Parathyroid adenoma (tissue), 2 donors: ENCODE results near the gene C14orf93.

ENCODE experiments used
- H2AFZ ChIP-seq: fragments of 300-600 bp; sonication (generic); one replicate; pipeline ENCODE4 v1.7.0; 2017; ENCODE audit warnings: antibody characterized with exemption, mild to moderate bottlenecking
- H3K27ac ChIP-seq: fragments of 300-600 bp; sonication (generic); one replicate; pipeline ENCODE4 v1.7.0; 2017
- H3K27me3 ChIP-seq: fragments of 300-600 bp; sonication (generic); one replicate; pipeline ENCODE4 v1.7.0; 2017; ENCODE audit warnings: low read length; ENCODE audit not compliant: control insufficient read depth, insufficient read depth
- H3K36me3 ChIP-seq: fragments of 300-600 bp; sonication (generic); one replicate; pipeline ENCODE4 v1.7.0; 2017; ENCODE audit warnings: low read length; ENCODE audit not compliant: control insufficient read depth, insufficient read depth
- H3K4me1 ChIP-seq: fragments of 300-600 bp; sonication (generic); one replicate; pipeline ENCODE4 v1.7.0; 2017; ENCODE audit warnings: control low read depth
- H3K4me2 ChIP-seq: fragments of 300-600 bp; sonication (generic); one replicate; pipeline ENCODE4 v1.7.0; 2017; ENCODE audit warnings: low read length
- H3K4me3 ChIP-seq: fragments of 300-600 bp; sonication (generic); one replicate; pipeline ENCODE4 v1.7.0; 2017; ENCODE audit warnings: low read depth, low read length
- H3K79me2 ChIP-seq: fragments of 300-600 bp; sonication (generic); one replicate; pipeline ENCODE4 v1.7.0; 2017; ENCODE audit warnings: control low read depth
- H3K9ac ChIP-seq: fragments of 300-600 bp; sonication (generic); one replicate; pipeline ENCODE4 v1.7.0; 2017; ENCODE audit warnings: mild to moderate bottlenecking
- H3K9me3 ChIP-seq: fragments of 300-600 bp; sonication (generic); one replicate; pipeline ENCODE4 v1.7.0; 2017; ENCODE audit warnings: low read length; ENCODE audit not compliant: control insufficient read depth
- CTCF ChIP-seq: fragments of 300-600 bp; sonication (generic); IDR thresholded peaks from one replicate; pipeline ENCODE4 v1.7.0; 2017; ENCODE audit warnings: antibody characterized with exemption, mild to moderate bottlenecking
- donor health status: primary hyperparathyroidism.

C14orf93 gene

DNA sequence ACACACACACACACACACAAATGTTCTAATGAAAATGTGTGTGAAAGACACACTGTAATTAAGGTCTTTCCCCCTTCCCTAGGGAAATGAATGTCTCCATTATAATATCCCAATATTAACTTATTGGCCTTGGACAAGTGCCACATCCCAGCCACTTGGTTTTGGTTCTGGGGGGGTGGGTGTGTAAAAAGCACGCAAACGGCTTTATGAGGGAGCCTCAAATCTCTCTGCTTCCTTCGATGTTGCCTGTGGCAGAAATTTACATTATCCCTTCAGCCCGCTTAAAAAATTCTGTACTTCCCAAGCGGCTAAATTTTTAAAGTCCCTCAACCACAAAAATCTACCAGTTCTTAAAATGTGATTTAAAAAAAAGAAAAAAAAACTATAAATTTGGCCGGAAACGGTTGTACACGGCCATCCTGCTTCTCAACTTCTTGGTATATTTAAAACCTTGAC is 432 bp downstream of the C14orf93 start:
- Histone ChIP-seq H3K9me3 (no peaks in the 10 kb centered on the region), H2AFZ (peak overlapping the region; percentile 96), H3K4me1 (peaks cover 13% of the 10 kb centered on the region), H3K79me2 (no peaks in the 10 kb centered on the region), H3K4me3 (peak overlapping the region; percentile 62), H3K27ac (peak overlapping the region; percentile 66), H3K27me3 (no peaks in the 10 kb centered on the region), H3K4me2 (peak overlapping the region; percentile 70), H3K9ac (no peak overlapping the region), H3K36me3 (no peaks in the 10 kb centered on the region)
- no peak for TF ChIP-seq CTCF

DNA sequence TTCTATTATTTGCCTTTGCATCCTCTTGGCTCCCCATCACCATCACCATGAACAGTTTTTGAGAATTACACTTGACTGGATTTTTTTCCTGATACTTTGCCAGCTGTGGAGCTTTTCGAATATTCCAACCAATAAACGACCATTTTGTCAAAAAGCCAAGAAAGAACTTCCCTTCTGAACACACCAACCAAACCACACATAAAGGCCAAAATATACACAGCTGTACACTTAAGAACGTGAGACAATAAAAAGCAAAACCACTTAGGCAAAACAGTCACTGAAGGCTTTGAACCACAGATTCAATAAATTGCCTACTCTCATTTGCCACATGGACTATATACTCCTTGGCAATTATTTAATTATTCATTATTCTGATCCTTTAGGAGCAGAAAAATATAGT is 1.1 kb downstream of the C14orf93 start:
- H3K4me2 ChIP-seq: no peak overlapping the region
- no peaks in the 10 kb centered on the region for H3K36me3 ChIP-seq
- H3K9me3 ChIP-seq: no peaks in the 10 kb centered on the region
- peaks cover 13% of the 10 kb centered on the region for H3K4me1 ChIP-seq
- no peak for TF ChIP-seq CTCF
- H3K9ac ChIP-seq: no peak overlapping the region
- no peak overlapping the region for H2AFZ ChIP-seq
- H3K79me2 ChIP-seq: no peaks in the 10 kb centered on the region
- no peak overlapping the region for H3K27ac ChIP-seq
- H3K27me3 ChIP-seq: no peaks in the 10 kb centered on the region
- H3K4me3 ChIP-seq: no peak overlapping the region

DNA sequence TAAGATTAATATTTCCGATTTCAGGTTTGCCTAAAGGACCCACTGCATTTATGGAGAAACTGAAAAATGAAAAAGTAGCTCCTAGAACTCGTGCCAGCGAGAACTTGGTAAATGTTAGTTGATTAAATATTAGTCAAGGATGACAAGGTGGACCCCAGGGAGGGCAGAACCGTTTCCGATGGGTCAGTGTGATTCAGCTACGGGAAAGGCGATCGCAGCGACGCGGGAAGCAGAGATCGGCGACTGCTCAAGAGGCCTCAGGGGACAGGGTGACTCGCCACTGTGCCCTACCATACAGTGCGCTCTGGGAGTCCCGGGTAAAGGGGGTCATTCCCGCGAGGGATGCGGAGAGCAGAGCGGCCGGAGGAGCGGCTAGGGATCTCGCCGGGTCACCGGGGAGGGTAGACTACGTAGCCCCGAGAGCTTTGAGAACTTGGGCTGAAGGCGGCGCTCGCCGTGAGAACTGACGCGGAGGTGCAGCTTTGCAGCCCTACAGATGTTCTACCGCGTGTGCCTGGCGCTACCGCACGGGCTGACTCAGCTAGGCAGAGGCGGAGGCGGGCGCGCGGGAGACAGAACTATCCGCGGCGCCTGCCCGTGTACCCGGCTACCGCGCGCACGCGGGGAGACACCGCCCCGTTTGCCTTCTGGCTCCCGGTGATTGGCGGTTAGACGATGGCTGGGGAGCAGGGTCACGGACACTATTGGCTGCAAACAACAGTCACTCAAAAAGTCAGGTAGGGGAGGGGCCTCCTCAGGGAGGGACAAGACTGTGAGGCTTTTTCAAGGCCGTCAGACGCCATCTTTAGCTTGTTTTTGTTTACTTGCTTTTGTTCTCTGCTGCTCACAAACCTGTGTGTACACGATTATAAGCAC is 3.2 kb downstream of the C14orf93 start:
- H3K4me3 ChIP-seq: peak overlapping the region; percentile 87
- H3K36me3 ChIP-seq: no peaks in the 10 kb centered on the region
- H3K4me1 ChIP-seq: peaks cover 13% of the 10 kb centered on the region
- no peaks in the 10 kb centered on the region for H3K9me3 ChIP-seq
- H3K9ac ChIP-seq: no peak overlapping the region
- H3K79me2 ChIP-seq: no peaks in the 10 kb centered on the region
- peak overlapping the region; percentile 93 for H3K27ac ChIP-seq
- H3K4me2 ChIP-seq: peak overlapping the region; percentile 84
- TF ChIP-seq CTCF: no peak
- peak overlapping the region; percentile 93 for H2AFZ ChIP-seq
- no peaks in the 10 kb centered on the region for H3K27me3 ChIP-seq

DNA sequence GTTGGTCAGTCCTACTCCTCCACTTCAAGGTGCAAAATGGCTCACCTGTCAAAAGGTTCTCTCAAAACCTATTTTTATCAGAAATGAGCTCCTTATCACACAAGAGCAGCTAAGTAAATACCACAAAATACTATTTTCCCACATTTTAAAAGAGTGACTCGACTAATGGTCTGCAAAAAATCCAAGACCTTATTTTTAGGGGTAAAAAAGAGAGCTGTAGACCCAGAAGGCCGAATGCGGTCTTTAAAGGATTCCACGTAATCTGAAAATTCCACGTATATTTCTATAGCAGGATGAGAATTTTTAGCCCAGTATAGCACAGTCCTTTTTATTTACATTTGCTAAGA is 3.8 kb downstream of the C14orf93 start:
- peak overlapping the region; percentile 88 for H2AFZ ChIP-seq
- H3K36me3 ChIP-seq: no peaks in the 10 kb centered on the region
- peak overlapping the region; percentile 93 for H3K27ac ChIP-seq
- no peaks in the 10 kb centered on the region for H3K27me3 ChIP-seq
- H3K4me3 ChIP-seq: peak overlapping the region; percentile 87
- H3K4me2 ChIP-seq: peak overlapping the region; percentile 84
- peaks cover 13% of the 10 kb centered on the region for H3K4me1 ChIP-seq
- H3K9ac ChIP-seq: no peak overlapping the region
- no peak for TF ChIP-seq CTCF
- H3K79me2 ChIP-seq: no peaks in the 10 kb centered on the region
- H3K9me3 ChIP-seq: no peaks in the 10 kb centered on the region
